K562 (cell line): Measurements from ENCODE around the gene MROH2B. TPM values are rescaled to one million over a fixed set of nuclear protein-coding genes. Genes with fewer than 3 reads are reported as not detected.

Source experiments
- ATAC-seq: fragments of 200-7000 bp; cut with Tn5 transposase; 3 replicates; pipeline ENCODE4 v1.9.1; 2020; ENCODE audit warnings: moderate library complexity
- BruUV-seq: library from RNA; stranded (reverse); fragments of 400-500 nt; replicated peaks from 2 replicates; lab custom pipeline; 2021; lab: Mats Ljungman, UMichigan
- CTCF ChIA-PET: fragments of 300-600 bp; formaldehyde crosslinking; extraction: SDS; loops from one replicate; lab custom pipeline; 2021; ENCODE audit warnings: low intra/inter-chr PET ratio; lab: Yijun Ruan, JAX
- POLR2A ChIA-PET: fragments of 300-600, 350-650 bp; sonication (Branson Sonifier 250); formaldehyde crosslinking; extraction: SDS; loops from one replicate; lab custom pipeline; 2021; ENCODE audit warnings: antibody characterized with exemption, inconsistent platforms; lab: Yijun Ruan, JAX
- DNase-seq, 4 experiments: peaks; one replicate each; pipeline versions ENCODE4 v3.0.0 to v3.0.0-alpha.2; 2011 to 2018; ENCODE audit warnings: low spot score in 3 of 4, mixed read lengths in 3 of 4; ENCODE audit errors: extremely low read depth in 1 of 4
- FAIRE-seq: peaks from 2 replicates; lab custom pipeline; 2011; peaks lifted over from hg19 to GRCh38; lab: Jason Lieb, UNC
- H2AFZ ChIP-seq: 2 replicates; pipeline ENCODE4 v1.6.0; 2011; ENCODE audit warnings: low read depth, low read length, control low read depth, inconsistent platforms
- H3K27ac ChIP-seq: fragments of 200-600 bp; 3 replicates; pipeline ENCODE4 v1.8.0; 2011; ENCODE audit warnings: low read depth, mild to moderate bottlenecking, control low read depth, inconsistent platforms, low read length, moderate library complexity, mixed read lengths; ENCODE audit errors: extremely low read depth
- H3K27me3 ChIP-seq, 2 experiments: fragments of 300-600 bp in 1 of 2; 2 replicates in 1 of 2; 3 replicates in 1 of 2; pipeline versions ENCODE4 v1.6.0 to v1.8.0; 2011; ENCODE audit warnings: inconsistent platforms in 2 of 2, low read length in 2 of 2, mild to moderate bottlenecking in 1 of 2, mixed read lengths in 1 of 2, moderate library complexity in 1 of 2; ENCODE audit not compliant: control insufficient read depth in 2 of 2, insufficient read depth in 2 of 2
- H3K36me3 ChIP-seq: fragments of 300-600 bp; 3 replicates; pipeline ENCODE4 v1.8.0; 2011; ENCODE audit warnings: mild to moderate bottlenecking, low read length, inconsistent platforms; ENCODE audit not compliant: control insufficient read depth, insufficient read depth
- H3K4me1 ChIP-seq, 2 experiments: fragments of 200-600 bp in 1 of 2; replicated peaks in 1 of 2; 2 replicates in 1 of 2; 3 replicates in 1 of 2; pipeline versions ENCODE4 v1.5.1 to v1.8.0; 2011; ENCODE audit warnings: inconsistent platforms in 2 of 2, low read length in 2 of 2, mild to moderate bottlenecking in 1 of 2, mixed read lengths in 1 of 2, moderate library complexity in 1 of 2; ENCODE audit not compliant: control insufficient read depth in 2 of 2, insufficient read depth in 2 of 2
- H3K4me2 ChIP-seq: 2 replicates; pipeline ENCODE4 v1.6.1; 2011; ENCODE audit warnings: low read length, control low read depth, inconsistent platforms, mixed read lengths; ENCODE audit not compliant: insufficient read depth
- H3K4me3 ChIP-seq: fragments of 200-600 bp; sonication (generic), shearing (Covaris generic); 2 replicates; pipeline ENCODE4 v1.5.1; 2016; ENCODE audit warnings: control low read depth, inconsistent platforms
- H3K79me2 ChIP-seq: fragments of 200-600 bp; 3 replicates; pipeline ENCODE4 v1.8.0; 2011; ENCODE audit warnings: low read length, inconsistent platforms; ENCODE audit not compliant: control insufficient read depth, insufficient read depth
- H3K9ac ChIP-seq, 2 experiments: 2 replicates each; pipeline versions ENCODE4 v1.6.0 to v1.6.1; 2011; ENCODE audit warnings: low read depth in 2 of 2, low read length in 2 of 2, control low read depth in 1 of 2, inconsistent platforms in 1 of 2, mild to moderate bottlenecking in 1 of 2, mixed read lengths in 1 of 2; ENCODE audit not compliant: insufficient read depth in 1 of 2
- H3K9me1 ChIP-seq: one replicate; pipeline ENCODE4 v1.6.0; 2011; ENCODE audit warnings: inconsistent platforms, mild to moderate bottlenecking, low read length, moderate library complexity; ENCODE audit not compliant: control insufficient read depth, insufficient read depth
- H3K9me3 ChIP-seq: replicated peaks from 2 replicates; pipeline ENCODE4 v1.5.1; 2011; ENCODE audit warnings: low read depth, low read length, inconsistent platforms; ENCODE audit not compliant: control insufficient read depth, insufficient read depth
- H4K20me1 ChIP-seq: replicated peaks from 2 replicates; pipeline ENCODE4 v1.6.1; 2011; ENCODE audit warnings: low read length, inconsistent platforms, mixed read lengths; ENCODE audit not compliant: control insufficient read depth, insufficient read depth
- CHD2 ChIP-seq: IDR thresholded peaks from 2 replicates; pipeline ENCODE4 v1.6.1; 2011; ENCODE audit warnings: low read depth, low read length
- PHTF2 ChIP-seq: fragments of 250-450 bp; sonication (Bioruptor Pico); IDR thresholded peaks from 2 replicates; pipeline ENCODE4 v1.5.0; 2021; ENCODE audit warnings: mild to moderate bottlenecking
- RHOXF2B ChIP-seq: fragments of 250-450 bp; sonication (Bioruptor Pico); conservative IDR thresholded peaks from 2 replicates; pipeline ENCODE4 v1.5.1; 2021
- ZNF165 ChIP-seq: fragments of 250-450 bp; sonication (Bioruptor Pico); IDR thresholded peaks from 2 replicates; pipeline ENCODE4 v1.4.0; 2020; ENCODE audit warnings: borderline replicate concordance
- WGBS: fragments of 100-300 bp; shearing (Covaris generic); methylation state at CpG from one replicate; pipeline ENCODE4 v1.1.6; 2016; ENCODE audit warnings: low coverage, mixed read lengths; ENCODE audit not compliant: insufficient coverage; ENCODE audit errors: missing lambda C conversion rate; 5-methylcytosine and 5-hydroxymethylcytosine counted together
- in situ Hi-C: fragments of 300-500 bp; cut with MboI; formaldehyde crosslinking; loops from 4 replicates; pipeline ENCODE4 v1.15.0; 2018; ENCODE audit warnings: inconsistent platforms, mixed read lengths
- intact Hi-C: fragments of 100-400 bp; cut with micrococcal nuclease; formaldehyde crosslinking; loops from 2 replicates; pipeline ENCODE4 v1.14.2; 2022
- polyA plus RNA-seq, 8 experiments: library from polyadenylated mRNA; depleted of rRNA in 4 of 8; stranded (reverse) in 5 of 8; unstranded in 3 of 8; fragments of >200 nt; fragmentation: Nextera tagmentation in 2 of 8; fragmentation: Illumina TruSeq in 1 of 8; extraction: Ambion mirVana in 2 of 8; extraction: Trizol in 1 of 8; gene quantifications; 2 replicates each; pipeline versions ENCODE4 v1.2.1 to v1.2.3, GENCODE V29; 2011 to 2014; ENCODE audit warnings: inconsistent platforms in 1 of 8, missing spikeins in 1 of 8
- total RNA-seq, 7 experiments: library from RNA; depleted of rRNA in 6 of 7; stranded (reverse); fragments of >200 nt in 6 of 7; fragmentation: Illumina TruSeq in 2 of 7; extraction: Trizol in 2 of 7; gene quantifications; 2 replicates each; pipeline versions ENCODE4 v1.2.1 to v1.2.3, GENCODE V29; 2011 to 2021; ENCODE audit warnings: low replicate concordance in 1 of 7
- TF ChIP-seq, protein P1 (sequence below): fragments of 250-450 bp; sonication (Bioruptor Pico); IDR thresholded peaks from 2 replicates; pipeline ENCODE4 v1.5.1; 2021; ENCODE audit warnings: mild to moderate bottlenecking
- TF ChIP-seq, protein P2 (sequence below): fragments of 150-350 bp; IDR thresholded peaks from 2 replicates; pipeline ENCODE4 v1.6.1; 2014; ENCODE audit warnings: low read depth, mild to moderate bottlenecking, low read length, borderline replicate concordance
- TF ChIP-seq, protein P3 (sequence below): fragments of 250-450 bp; sonication (Bioruptor Pico); IDR thresholded peaks from 2 replicates; pipeline ENCODE4 v1.4.0; 2020; ENCODE audit warnings: mild to moderate bottlenecking, moderate library complexity, borderline replicate concordance
- TF ChIP-seq, protein P4 (sequence below), 2 experiments: IDR thresholded peaks; 2 replicates each; pipeline ENCODE4 v1.6.1; 2012; ENCODE audit warnings: improper control_type of control experiment in 2 of 2, low read depth in 2 of 2, low read length in 2 of 2, borderline replicate concordance in 1 of 2

The MROH2B gene
- total and polyA plus RNA-seq, 9 of the 15 experiments (the other 6 are each of a cell fraction or from before 2014, with no cell fraction given), result not detected

DNA sequence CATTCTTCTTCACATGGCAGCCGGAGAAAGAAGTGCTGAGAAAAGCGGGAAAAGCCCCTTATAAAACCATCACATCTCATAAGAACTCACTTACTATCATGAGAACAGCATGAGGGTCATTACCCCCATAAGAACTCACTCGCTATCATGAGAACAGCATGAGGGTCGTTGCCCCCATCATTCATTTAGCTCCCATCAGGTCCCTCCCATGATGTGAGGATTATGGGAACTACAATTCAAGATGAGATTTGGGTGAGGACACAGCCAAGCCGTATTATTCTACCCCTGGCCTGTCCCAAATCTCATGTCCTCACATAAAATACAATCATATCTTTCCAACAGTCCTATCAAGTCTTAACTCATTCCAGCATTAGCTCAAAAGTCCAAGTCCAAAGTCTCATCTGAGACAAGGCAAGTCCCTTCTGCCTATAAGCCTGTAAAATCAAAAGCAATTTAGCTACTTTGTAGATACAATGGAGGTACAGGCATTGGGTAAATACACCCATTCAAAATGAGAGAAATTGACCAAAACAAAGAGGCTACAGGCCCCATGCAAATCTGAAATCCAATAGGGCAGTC, 79.1 kb downstream of the MROH2B start:
- ATAC-seq (no peak), FAIRE-seq (no peak), DNase-seq (no peak)
- in situ Hi-C loops, result no loop called here
- H2AFZ ChIP-seq, result no peak overlapping the region
- H3K27ac ChIP-seq, result no peak overlapping the region
- H3K36me3 ChIP-seq, result no peaks in the 10 kb centered on the region
- H4K20me1 ChIP-seq, result no peaks in the 10 kb centered on the region
- BruUV-seq, result no TSS peak
- no peaks in the 10 kb centered on the region for H3K9me1 ChIP-seq
- no peak overlapping the region for H3K4me2 ChIP-seq
- no peak overlapping the region for H3K9ac ChIP-seq
- CTCF ChIA-PET, result no interaction called here
- H3K79me2 ChIP-seq, result no peaks in the 10 kb centered on the region
- WGBS, result 1% methylated on average over 5 of the region's 5 CpGs
- POLR2A ChIA-PET, result interaction anchor here (0.6 kb wide), 1 partner anchor 13 kb away, joined by 3 read pairs; no protein-coding TSS in a partner anchor
- H3K27me3 ChIP-seq, result no peaks in the 10 kb centered on the region
- H3K4me3 ChIP-seq, result no peak overlapping the region
- no peaks in the 10 kb centered on the region for H3K9me3 ChIP-seq
- intact Hi-C loops, result no loop called here
- H3K4me1 ChIP-seq, result no peaks in the 10 kb centered on the region
- TF ChIP-seq ZNF165 (CRISPR knock-in tag) (no peak), CHD2 (no peak), PHTF2 (CRISPR knock-in tag) (no peak), RHOXF2B (no peak)
- TF ChIP-seq, protein P1, sequence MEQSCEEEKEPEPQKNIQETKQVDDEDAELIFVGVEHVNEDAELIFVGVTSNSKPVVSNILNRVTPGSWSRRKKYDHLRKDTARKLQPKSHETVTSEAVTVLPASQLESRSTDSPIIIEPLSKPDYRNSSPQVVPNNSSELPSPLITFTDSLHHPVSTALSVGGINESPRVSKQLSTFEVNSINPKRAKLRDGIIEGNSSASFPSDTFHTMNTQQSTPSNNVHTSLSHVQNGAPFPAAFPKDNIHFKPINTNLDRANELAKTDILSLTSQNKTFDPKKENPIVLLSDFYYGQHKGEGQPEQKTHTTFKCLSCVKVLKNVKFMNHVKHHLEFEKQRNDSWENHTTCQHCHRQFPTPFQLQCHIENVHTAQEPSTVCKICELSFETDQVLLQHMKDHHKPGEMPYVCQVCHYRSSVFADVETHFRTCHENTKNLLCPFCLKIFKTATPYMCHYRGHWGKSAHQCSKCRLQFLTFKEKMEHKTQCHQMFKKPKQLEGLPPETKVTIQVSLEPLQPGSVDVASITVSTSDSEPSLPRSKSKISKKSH (CRISPR knock-in tag), result no peak
- TF ChIP-seq, protein P2, sequence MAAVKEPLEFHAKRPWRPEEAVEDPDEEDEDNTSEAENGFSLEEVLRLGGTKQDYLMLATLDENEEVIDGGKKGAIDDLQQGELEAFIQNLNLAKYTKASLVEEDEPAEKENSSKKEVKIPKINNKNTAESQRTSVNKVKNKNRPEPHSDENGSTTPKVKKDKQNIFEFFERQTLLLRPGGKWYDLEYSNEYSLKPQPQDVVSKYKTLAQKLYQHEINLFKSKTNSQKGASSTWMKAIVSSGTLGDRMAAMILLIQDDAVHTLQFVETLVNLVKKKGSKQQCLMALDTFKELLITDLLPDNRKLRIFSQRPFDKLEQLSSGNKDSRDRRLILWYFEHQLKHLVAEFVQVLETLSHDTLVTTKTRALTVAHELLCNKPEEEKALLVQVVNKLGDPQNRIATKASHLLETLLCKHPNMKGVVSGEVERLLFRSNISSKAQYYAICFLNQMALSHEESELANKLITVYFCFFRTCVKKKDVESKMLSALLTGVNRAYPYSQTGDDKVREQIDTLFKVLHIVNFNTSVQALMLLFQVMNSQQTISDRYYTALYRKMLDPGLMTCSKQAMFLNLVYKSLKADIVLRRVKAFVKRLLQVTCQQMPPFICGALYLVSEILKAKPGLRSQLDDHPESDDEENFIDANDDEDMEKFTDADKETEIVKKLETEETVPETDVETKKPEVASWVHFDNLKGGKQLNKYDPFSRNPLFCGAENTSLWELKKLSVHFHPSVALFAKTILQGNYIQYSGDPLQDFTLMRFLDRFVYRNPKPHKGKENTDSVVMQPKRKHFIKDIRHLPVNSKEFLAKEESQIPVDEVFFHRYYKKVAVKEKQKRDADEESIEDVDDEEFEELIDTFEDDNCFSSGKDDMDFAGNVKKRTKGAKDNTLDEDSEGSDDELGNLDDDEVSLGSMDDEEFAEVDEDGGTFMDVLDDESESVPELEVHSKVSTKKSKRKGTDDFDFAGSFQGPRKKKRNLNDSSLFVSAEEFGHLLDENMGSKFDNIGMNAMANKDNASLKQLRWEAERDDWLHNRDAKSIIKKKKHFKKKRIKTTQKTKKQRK, result no peak
- TF ChIP-seq, protein P3, sequence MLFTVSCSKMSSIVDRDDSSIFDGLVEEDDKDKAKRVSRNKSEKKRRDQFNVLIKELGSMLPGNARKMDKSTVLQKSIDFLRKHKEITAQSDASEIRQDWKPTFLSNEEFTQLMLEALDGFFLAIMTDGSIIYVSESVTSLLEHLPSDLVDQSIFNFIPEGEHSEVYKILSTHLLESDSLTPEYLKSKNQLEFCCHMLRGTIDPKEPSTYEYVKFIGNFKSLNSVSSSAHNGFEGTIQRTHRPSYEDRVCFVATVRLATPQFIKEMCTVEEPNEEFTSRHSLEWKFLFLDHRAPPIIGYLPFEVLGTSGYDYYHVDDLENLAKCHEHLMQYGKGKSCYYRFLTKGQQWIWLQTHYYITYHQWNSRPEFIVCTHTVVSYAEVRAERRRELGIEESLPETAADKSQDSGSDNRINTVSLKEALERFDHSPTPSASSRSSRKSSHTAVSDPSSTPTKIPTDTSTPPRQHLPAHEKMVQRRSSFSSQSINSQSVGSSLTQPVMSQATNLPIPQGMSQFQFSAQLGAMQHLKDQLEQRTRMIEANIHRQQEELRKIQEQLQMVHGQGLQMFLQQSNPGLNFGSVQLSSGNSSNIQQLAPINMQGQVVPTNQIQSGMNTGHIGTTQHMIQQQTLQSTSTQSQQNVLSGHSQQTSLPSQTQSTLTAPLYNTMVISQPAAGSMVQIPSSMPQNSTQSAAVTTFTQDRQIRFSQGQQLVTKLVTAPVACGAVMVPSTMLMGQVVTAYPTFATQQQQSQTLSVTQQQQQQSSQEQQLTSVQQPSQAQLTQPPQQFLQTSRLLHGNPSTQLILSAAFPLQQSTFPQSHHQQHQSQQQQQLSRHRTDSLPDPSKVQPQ, result no peak
- TF ChIP-seq, protein P4, sequence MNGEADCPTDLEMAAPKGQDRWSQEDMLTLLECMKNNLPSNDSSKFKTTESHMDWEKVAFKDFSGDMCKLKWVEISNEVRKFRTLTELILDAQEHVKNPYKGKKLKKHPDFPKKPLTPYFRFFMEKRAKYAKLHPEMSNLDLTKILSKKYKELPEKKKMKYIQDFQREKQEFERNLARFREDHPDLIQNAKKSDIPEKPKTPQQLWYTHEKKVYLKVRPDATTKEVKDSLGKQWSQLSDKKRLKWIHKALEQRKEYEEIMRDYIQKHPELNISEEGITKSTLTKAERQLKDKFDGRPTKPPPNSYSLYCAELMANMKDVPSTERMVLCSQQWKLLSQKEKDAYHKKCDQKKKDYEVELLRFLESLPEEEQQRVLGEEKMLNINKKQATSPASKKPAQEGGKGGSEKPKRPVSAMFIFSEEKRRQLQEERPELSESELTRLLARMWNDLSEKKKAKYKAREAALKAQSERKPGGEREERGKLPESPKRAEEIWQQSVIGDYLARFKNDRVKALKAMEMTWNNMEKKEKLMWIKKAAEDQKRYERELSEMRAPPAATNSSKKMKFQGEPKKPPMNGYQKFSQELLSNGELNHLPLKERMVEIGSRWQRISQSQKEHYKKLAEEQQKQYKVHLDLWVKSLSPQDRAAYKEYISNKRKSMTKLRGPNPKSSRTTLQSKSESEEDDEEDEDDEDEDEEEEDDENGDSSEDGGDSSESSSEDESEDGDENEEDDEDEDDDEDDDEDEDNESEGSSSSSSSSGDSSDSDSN (IDR thresholded peaks at IDR 0.05; ENCODE audit: borderline replicate concordance in 1 of 2, low read depth in 2 of 2, low read length in 2 of 2), result no peak
